Natural killer cell (primary cell): Measurements from ENCODE around the gene ASTN2. TPM values are rescaled to one million over a fixed set of nuclear protein-coding genes. Genes with fewer than 3 reads are reported as not detected.

ENCODE experiments used
- ATAC-seq, 3 donors: fragments of 150-1000 bp in 2 of 3; fragments of 200-7000 bp in 1 of 3; cut with Tn5 transposase; 1 replicate in 1 of 3; 2 replicates in 2 of 3; pipeline ENCODE4 v1.10.0; 2021; ENCODE audit warnings: mild to moderate bottlenecking in 2 of 3, moderate library complexity in 2 of 3
- DNase-seq, 2 donors: peaks; one replicate each; pipeline versions ENCODE4 v3.0.0 to v3.0.0-alpha.2; 2013 to 2021; ENCODE audit warnings: mixed read lengths in 1 of 2
- H3K27ac ChIP-seq: one replicate; pipeline ENCODE4 v1.5.1; 2013; ENCODE audit warnings: mild to moderate bottlenecking, low read length
- H3K27me3 ChIP-seq: one replicate; pipeline ENCODE4 v1.6.1; 2013; ENCODE audit warnings: low read length; ENCODE audit not compliant: control insufficient read depth, insufficient read depth
- H3K36me3 ChIP-seq: one replicate; pipeline ENCODE4 v1.6.1; 2013; ENCODE audit warnings: low read length; ENCODE audit not compliant: control insufficient read depth, insufficient read depth
- H3K4me1 ChIP-seq: one replicate; pipeline ENCODE4 v1.6.1; 2013; ENCODE audit warnings: low read length; ENCODE audit not compliant: control insufficient read depth, insufficient read depth
- H3K4me3 ChIP-seq: one replicate; pipeline ENCODE4 v1.5.1; 2013; ENCODE audit warnings: low read length
- H3K9me3 ChIP-seq: one replicate; pipeline ENCODE4 v1.6.1; 2013; ENCODE audit warnings: low read length; ENCODE audit not compliant: control insufficient read depth, insufficient read depth
- H3K27ac Mint-ChIP-seq, 2 donors: one replicate each; pipeline ENCODE4 v1.8.0; 2022; ENCODE audit warnings: mild to moderate bottlenecking in 2 of 2, mixed read lengths in 2 of 2, moderate library complexity in 1 of 2
- H3K27me3 Mint-ChIP-seq, 2 donors: one replicate each; pipeline ENCODE4 v1.8.0; 2022; ENCODE audit warnings: low read depth in 2 of 2, mixed read lengths in 2 of 2
- H3K36me3 Mint-ChIP-seq: one replicate; pipeline ENCODE4 v1.8.0; 2022; ENCODE audit warnings: mixed read lengths
- H3K4me1 Mint-ChIP-seq, 2 donors: one replicate each; pipeline ENCODE4 v1.8.0; 2022; ENCODE audit warnings: mixed read lengths in 2 of 2
- H3K4me3 Mint-ChIP-seq: one replicate; pipeline ENCODE4 v1.8.0; 2022; ENCODE audit warnings: mild to moderate bottlenecking, moderate library complexity, mixed read lengths
- H3K9me3 Mint-ChIP-seq, 2 donors: one replicate each; pipeline ENCODE4 v1.8.0; 2022; ENCODE audit warnings: mixed read lengths in 2 of 2
- WGBS: methylation state at CpG from one replicate; pipeline ENCODE4 v1.1.7; 2013; ENCODE audit warnings: missing lambda C conversion rate; ENCODE audit not compliant: insufficient coverage; 5-methylcytosine and 5-hydroxymethylcytosine counted together
- intact Hi-C: fragments of 100-400 bp; cut with micrococcal nuclease; formaldehyde crosslinking; loops from one replicate; pipeline ENCODE4 v1.14.2; 2022
- total RNA-seq, 4 donors: library from RNA; stranded (reverse); fragments of 120-200 nt in 1 of 4; gene quantifications; one replicate each; pipeline versions ENCODE4 v1.2.3 to v1.2.4, GENCODE V29; 2013 to 2022
- TF ChIP-seq, protein P1 (sequence below): fragments of 200-600 bp; IDR thresholded peaks from one replicate; pipeline ENCODE4 v1.8.0; 2022; ENCODE audit warnings: antibody characterized with exemption

ASTN2 gene
- total RNA-seq, 3 donors from 2014 or later (not counting 1 experiment from before 2014, with no cell fraction given) = 3.0 to 3.5 (median 3.2) TPM

DNA sequence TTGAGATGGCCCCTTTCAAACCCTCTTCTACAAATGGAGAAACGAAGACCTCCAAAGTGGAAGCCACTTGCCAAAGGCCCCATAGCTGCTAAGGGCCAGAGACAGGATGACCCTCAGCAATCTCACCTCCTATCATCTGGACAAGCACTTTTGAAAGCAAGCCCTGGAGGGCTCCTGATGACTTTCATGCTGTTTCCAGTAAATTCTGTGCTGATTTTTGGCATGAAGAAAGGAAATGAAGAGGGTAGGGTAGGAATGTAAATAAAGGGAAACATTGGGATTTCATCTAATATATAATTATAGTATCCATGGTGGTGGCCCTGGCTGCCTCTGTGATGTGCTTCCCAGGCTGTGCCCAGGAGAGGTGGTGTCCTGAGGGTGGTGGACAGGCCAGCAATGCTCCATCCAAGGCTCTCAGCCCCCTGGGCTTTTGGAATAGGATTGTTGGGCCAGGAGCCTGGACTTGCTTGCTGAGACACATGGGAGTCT lies 935.8 kb downstream of the ASTN2 start:
- no peak for DNase-seq
- WGBS = 71% methylated on average over 1 of the region's 1 CpG
- H3K27ac Mint-ChIP-seq = no peak overlapping the region
- H3K36me3 Mint-ChIP-seq = no peaks in the 10 kb centered on the region
- TF ChIP-seq, protein P1, sequence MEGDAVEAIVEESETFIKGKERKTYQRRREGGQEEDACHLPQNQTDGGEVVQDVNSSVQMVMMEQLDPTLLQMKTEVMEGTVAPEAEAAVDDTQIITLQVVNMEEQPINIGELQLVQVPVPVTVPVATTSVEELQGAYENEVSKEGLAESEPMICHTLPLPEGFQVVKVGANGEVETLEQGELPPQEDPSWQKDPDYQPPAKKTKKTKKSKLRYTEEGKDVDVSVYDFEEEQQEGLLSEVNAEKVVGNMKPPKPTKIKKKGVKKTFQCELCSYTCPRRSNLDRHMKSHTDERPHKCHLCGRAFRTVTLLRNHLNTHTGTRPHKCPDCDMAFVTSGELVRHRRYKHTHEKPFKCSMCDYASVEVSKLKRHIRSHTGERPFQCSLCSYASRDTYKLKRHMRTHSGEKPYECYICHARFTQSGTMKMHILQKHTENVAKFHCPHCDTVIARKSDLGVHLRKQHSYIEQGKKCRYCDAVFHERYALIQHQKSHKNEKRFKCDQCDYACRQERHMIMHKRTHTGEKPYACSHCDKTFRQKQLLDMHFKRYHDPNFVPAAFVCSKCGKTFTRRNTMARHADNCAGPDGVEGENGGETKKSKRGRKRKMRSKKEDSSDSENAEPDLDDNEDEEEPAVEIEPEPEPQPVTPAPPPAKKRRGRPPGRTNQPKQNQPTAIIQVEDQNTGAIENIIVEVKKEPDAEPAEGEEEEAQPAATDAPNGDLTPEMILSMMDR = no peak
- no peaks in the 10 kb centered on the region for H3K27me3 Mint-ChIP-seq
- intact Hi-C loops = no loop called here
- H3K9me3 Mint-ChIP-seq = peaks cover 8 to 14% of the 10 kb centered on the region in 2 donors
- Histone ChIP-seq H3K27ac (no peak overlapping the region), H3K9me3 (no peaks in the 10 kb centered on the region), H3K4me1 (no peaks in the 10 kb centered on the region), H3K36me3 (no peaks in the 10 kb centered on the region), H3K27me3 (no peaks in the 10 kb centered on the region), H3K4me3 (no peak overlapping the region)
- no peak for ATAC-seq
- no peak overlapping the region for H3K4me3 Mint-ChIP-seq
- no peaks in the 10 kb centered on the region for H3K4me1 Mint-ChIP-seq

GRCh38 chr9:116477584-116478141 lies 937.2 kb downstream of the ASTN2 start:
- Histone ChIP-seq H3K9me3 (no peaks in the 10 kb centered on the region), H3K27ac (no peak overlapping the region), H3K4me1 (no peaks in the 10 kb centered on the region), H3K36me3 (no peaks in the 10 kb centered on the region), H3K27me3 (no peaks in the 10 kb centered on the region), H3K4me3 (no peak overlapping the region)
- ATAC-seq (no peak), DNase-seq (no peak)
- Mint-ChIP-seq H3K4me1 (no peaks in the 10 kb centered on the region), H3K4me3 (no peak overlapping the region), H3K27me3 (no peaks in the 10 kb centered on the region), H3K9me3 (peaks cover 8 to 11% of the 10 kb centered on the region in 2 donors), H3K36me3 (no peaks in the 10 kb centered on the region), H3K27ac (no peak overlapping the region)
- 86% methylated on average over 4 of the region's 4 CpGs for WGBS
- intact Hi-C loops = no loop called here
- TF ChIP-seq, protein P1 = no peak

DNA sequence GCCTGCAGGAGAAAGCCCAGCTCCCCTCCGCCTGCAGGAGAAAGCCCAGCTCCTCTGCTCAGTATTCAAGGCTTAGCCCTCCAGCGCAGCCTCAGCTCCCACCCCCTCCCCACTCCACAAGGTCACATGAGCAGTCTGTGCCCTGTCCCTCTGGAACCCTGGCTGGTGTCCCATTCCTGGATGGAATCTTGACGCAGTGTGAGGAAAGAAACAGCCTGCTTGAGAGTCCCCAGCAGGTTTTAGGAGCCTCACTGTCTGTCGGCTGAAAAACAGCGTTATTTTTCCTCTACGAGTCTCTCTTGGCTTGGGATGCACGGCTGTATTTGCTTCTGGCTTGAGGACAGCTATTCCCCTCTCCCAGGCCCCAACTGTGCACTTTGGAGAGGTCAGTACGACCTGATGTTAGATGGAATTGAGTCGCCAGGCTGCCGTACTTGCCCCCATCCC lies 937.9 kb downstream of the ASTN2 start:
- 88% methylated on average over 10 of the region's 10 CpGs for WGBS
- no peaks in the 10 kb centered on the region for H3K9me3 ChIP-seq
- DNase-seq = no peak
- intact Hi-C loops = no loop called here
- H3K4me3 ChIP-seq = no peak overlapping the region
- H3K9me3 Mint-ChIP-seq = peaks cover 8 to 11% of the 10 kb centered on the region in 2 donors
- no peaks in the 10 kb centered on the region for H3K36me3 Mint-ChIP-seq
- no peak overlapping the region for H3K27ac ChIP-seq
- no peaks in the 10 kb centered on the region for H3K27me3 ChIP-seq
- H3K27me3 Mint-ChIP-seq = no peaks in the 10 kb centered on the region
- H3K4me1 Mint-ChIP-seq = no peaks in the 10 kb centered on the region
- no peak overlapping the region for H3K4me3 Mint-ChIP-seq
- TF ChIP-seq, protein P1 = no peak
- no peaks in the 10 kb centered on the region for H3K4me1 ChIP-seq
- no peaks in the 10 kb centered on the region for H3K36me3 ChIP-seq
- no peak overlapping the region for H3K27ac Mint-ChIP-seq
- no peak for ATAC-seq

DNA sequence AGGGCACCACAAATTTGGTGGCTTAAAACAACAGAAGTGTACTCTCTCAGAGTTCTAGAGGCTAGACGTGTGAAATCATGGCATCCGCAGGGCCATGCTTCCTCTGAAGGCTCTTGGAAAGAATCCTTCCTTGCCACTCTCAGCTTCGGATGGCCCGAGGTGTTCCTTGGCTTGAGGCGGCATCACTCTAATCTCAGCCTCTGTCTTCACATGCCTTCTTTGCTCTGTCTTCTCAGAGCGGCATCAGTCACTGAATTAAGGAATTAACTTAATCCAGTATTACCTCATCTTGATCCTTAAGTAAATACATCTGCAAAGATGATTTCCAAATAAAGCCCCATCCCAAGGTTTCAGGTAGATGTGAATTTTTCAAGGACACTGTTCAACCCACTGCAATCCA lies 938.9 kb downstream of the ASTN2 start:
- intact Hi-C loops = no loop called here
- WGBS = 77% methylated on average over 6 of the region's 6 CpGs
- Mint-ChIP-seq H3K27me3 (no peaks in the 10 kb centered on the region), H3K4me1 (no peaks in the 10 kb centered on the region), H3K27ac (no peak overlapping the region), H3K9me3 (peaks cover 8 to 11% of the 10 kb centered on the region in 2 donors), H3K4me3 (no peak overlapping the region), H3K36me3 (no peaks in the 10 kb centered on the region)
- H3K36me3 ChIP-seq = no peaks in the 10 kb centered on the region
- H3K4me3 ChIP-seq = no peak overlapping the region
- H3K27ac ChIP-seq = no peak overlapping the region
- TF ChIP-seq, protein P1 = no peak
- no peaks in the 10 kb centered on the region for H3K9me3 ChIP-seq
- no peaks in the 10 kb centered on the region for H3K4me1 ChIP-seq
- ATAC-seq = no peak
- H3K27me3 ChIP-seq = no peaks in the 10 kb centered on the region
- no peak for DNase-seq
